Prostate gland (tissue), 2 donors: ENCODE results near the gene TEAD3. TPM values are rescaled to one million over a fixed set of nuclear protein-coding genes. Genes with fewer than 3 reads are reported as not detected.

Experiments used
- DNase-seq: peaks from one replicate; pipeline ENCODE4 v3.0.0-alpha.2; 2019; ENCODE audit warnings: low spot score
- H3K27ac ChIP-seq, 2 donors: fragments of 200-600 bp; sonication (generic); 2 replicates each; pipeline ENCODE4 v1.5.1; 2017 to 2019
- H3K27me3 ChIP-seq: fragments of 200-600 bp; sonication (generic); replicated peaks from 2 replicates; pipeline ENCODE4 v1.5.1; 2019; ENCODE audit not compliant: insufficient read depth
- H3K36me3 ChIP-seq, 2 donors: fragments of 200-600 bp; sonication (generic); 1 replicate in 1 of 2; 2 replicates in 1 of 2; pipeline versions ENCODE4 v1.5.1 to v1.8.1; 2017 to 2019
- H3K4me1 ChIP-seq: fragments of 200-600 bp; sonication (generic); replicated peaks from 2 replicates; pipeline ENCODE4 v1.5.1; 2019
- H3K4me3 ChIP-seq, 2 donors: fragments of 200-600 bp; sonication (generic); 2 replicates each; pipeline ENCODE4 v1.5.1; 2017 to 2019
- H3K9me3 ChIP-seq: fragments of 200-600 bp; sonication (generic); 2 replicates; pipeline ENCODE4 v1.5.1; 2017
- POLR2A ChIP-seq: fragments of 450-650 bp; IDR thresholded peaks from one replicate; pipeline ENCODE4 v1.6.1; 2016; ENCODE audit warnings: antibody characterized with exemption, mild to moderate bottlenecking
- POLR2AphosphoS5 ChIP-seq: sonication (generic); formaldehyde crosslinking; IDR thresholded peaks from one replicate; pipeline ENCODE4 v1.6.1; 2017; ENCODE audit warnings: antibody characterized with exemption
- WGBS: methylation state at CpG from one replicate; pipeline ENCODE4 v1.1.5; 2018; 5-methylcytosine and 5-hydroxymethylcytosine counted together
- intact Hi-C: fragments of 100-400 bp; cut with DNase I; formaldehyde crosslinking; loops from one replicate; pipeline ENCODE4 v1.14.2; 2022
- total RNA-seq, 2 donors: library from RNA; depleted of rRNA; stranded (reverse); fragments of >200 nt; gene quantifications; one replicate each; pipeline ENCODE4 v1.1.0, GENCODE V29; 2016
- TF ChIP-seq, protein P1 (sequence below), 4 experiments: fragments of 200-600 bp in 2 of 4; fragments of 450-650 bp in 2 of 4; sonication (generic) in 2 of 4; IDR thresholded peaks; 1 replicate in 3 of 4; 2 replicates in 1 of 4; pipeline ENCODE4 v1.5.1; 2016 to 2019; ENCODE audit warnings: antibody characterized with exemption in 4 of 4, mild to moderate bottlenecking in 2 of 4, moderate library complexity in 2 of 4

TEAD3 gene
- total RNA-seq = 10 to 100 TPM; 34.1 to 41.1 TPM

DNA sequence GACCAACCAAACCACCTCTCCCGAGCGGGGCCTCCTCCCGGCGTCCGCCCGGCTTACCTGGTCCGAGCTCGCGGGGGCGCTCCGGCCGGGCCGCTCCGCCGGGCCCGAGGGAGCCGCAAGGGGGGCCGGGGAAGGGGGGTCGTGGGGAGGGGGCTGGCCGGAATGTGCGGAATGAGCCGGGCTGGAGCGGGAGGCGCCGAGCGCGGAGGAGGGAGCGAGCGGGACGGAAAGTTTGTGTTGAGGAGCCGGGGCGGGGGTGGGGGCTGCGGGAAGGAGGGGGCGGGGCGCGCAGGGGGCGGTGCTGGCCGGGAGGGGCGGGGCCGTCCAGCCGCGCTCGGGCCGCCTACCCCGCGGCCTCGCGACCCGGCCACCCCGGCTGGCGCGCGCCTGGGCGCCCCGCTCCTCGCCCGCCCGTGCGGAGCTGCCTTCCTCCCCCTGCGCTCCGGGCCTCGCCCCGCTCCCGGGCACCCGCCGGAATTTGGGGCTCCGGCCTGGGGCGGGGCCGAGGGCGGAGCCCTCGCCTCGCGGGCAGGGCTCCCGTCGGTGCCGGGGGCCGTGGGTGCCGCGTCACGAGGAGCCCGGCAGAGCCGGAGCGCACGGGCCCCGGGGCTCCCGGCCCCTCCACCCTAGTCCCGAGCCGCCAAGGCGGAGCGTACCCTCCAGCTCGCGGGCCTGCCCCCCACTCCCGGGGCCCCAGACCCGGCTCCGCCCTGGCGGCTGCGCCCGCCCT lies at the start of gene TEAD3:
Gene TEAD3, minus strand, starts transcription at position 239 of the 730 bp plus-strand sequence.
- WGBS = under 1% methylated on average over 91 of the region's 98 CpGs
- TF ChIP-seq POLR2A = peak; percentile 76
- TF ChIP-seq POLR2AphosphoS5 = no peak
- TF ChIP-seq, protein P1, sequence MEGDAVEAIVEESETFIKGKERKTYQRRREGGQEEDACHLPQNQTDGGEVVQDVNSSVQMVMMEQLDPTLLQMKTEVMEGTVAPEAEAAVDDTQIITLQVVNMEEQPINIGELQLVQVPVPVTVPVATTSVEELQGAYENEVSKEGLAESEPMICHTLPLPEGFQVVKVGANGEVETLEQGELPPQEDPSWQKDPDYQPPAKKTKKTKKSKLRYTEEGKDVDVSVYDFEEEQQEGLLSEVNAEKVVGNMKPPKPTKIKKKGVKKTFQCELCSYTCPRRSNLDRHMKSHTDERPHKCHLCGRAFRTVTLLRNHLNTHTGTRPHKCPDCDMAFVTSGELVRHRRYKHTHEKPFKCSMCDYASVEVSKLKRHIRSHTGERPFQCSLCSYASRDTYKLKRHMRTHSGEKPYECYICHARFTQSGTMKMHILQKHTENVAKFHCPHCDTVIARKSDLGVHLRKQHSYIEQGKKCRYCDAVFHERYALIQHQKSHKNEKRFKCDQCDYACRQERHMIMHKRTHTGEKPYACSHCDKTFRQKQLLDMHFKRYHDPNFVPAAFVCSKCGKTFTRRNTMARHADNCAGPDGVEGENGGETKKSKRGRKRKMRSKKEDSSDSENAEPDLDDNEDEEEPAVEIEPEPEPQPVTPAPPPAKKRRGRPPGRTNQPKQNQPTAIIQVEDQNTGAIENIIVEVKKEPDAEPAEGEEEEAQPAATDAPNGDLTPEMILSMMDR (IDR thresholded peaks at IDR 0.05) = no peak
- intact Hi-C loops = loop anchor here (2.0 kb wide), 1 partner anchor 28 kb away; the partner anchor contains the start of gene RPL10A
- H3K4me3 ChIP-seq = peak within 1 kb of the TSS; percentile 89 to 97
- DNase-seq = peak; percentile 68
- peak within 1 kb of the TSS; percentile 95 to 98 for H3K27ac ChIP-seq
- H3K4me1 ChIP-seq = peaks cover 29% of the 10 kb centered on the region
- no peaks in the 10 kb centered on the region for H3K27me3 ChIP-seq
- H3K9me3 ChIP-seq = no peaks in the 10 kb centered on the region
- no peaks in the 10 kb centered on the region for H3K36me3 ChIP-seq

DNA sequence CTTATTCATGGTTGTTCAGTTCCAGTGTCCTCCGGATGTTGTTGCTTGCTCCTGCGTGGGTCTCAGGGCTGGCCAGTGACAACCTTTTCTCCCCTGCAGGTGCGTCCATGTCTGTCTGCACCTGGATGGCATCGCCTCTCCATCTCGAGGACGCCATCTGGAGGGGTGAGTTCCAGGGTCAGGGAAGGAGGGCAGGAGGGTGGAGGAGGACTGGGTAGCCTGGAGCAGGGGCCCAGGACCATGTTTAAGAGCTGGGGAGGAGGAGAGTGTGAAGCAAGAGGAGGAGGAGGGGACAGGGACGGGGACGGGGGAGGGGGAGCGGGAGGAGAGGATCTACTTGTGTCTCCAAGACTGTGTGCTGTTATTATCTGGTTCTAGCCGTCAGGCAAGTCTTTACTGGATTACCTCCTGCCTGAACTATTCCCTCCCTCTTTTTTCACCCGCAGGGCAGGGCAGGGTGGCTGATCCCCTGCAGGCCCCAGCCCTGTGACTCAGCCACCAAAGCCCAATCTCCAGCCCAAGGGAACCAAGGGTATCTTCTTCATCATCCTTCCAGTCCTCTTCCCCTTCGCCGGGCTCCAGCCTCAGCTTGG lies 48.0 kb upstream of the TEAD3 start:
- H3K27me3 ChIP-seq = no peaks in the 10 kb centered on the region
- H3K9me3 ChIP-seq = no peaks in the 10 kb centered on the region
- no peaks in the 10 kb centered on the region for H3K4me1 ChIP-seq
- DNase-seq = no peak
- intact Hi-C loops = no loop called here
- H3K4me3 ChIP-seq = no peak overlapping the region
- TF ChIP-seq, protein P1 (IDR thresholded peaks at IDR 0.05) = no peak
- no peak for TF ChIP-seq POLR2A
- no peak for TF ChIP-seq POLR2AphosphoS5
- H3K36me3 ChIP-seq = no peaks in the 10 kb centered on the region
- H3K27ac ChIP-seq = no peak overlapping the region
- WGBS = 49% methylated on average over 13 of the region's 13 CpGs

DNA sequence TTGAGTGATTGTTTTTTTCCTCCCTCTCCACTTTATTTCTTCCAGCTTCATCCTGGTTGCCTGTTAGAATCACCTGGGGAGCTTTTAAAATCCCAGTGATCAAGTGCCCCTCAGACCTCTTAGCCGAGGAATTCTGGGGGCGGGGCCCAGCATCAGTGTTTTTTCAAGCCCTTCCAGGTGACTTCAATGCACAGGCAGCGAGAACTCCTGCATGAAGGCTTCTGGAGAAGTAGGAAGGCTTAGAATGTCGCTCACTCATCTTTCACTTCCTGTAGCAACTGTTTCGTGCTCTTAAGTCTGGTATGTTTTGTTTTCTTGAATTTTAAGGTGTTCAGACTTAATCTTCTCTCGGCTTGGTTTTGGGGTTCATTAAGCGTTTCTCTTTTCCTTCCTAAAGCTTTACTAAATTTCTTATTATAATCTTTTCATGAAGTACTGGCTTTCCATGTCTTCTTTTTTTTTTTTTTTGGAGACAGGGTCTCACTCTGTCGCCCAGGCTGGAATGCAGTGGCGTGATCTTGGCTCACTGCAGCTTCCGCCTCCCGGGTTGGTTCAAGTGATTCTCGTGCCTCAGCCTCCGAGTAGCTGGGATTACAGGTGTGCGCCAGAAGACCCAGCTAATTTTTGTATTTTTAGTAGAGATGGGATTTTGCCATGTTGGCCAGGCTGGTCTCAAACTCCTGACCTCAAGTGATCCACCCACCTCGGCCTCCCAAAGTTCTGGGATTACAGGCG lies 46.7 kb upstream of the TEAD3 start:
- Histone ChIP-seq H3K4me3 (no peak overlapping the region), H3K4me1 (no peaks in the 10 kb centered on the region), H3K36me3 (no peaks in the 10 kb centered on the region), H3K27ac (no peak overlapping the region), H3K27me3 (no peaks in the 10 kb centered on the region), H3K9me3 (no peaks in the 10 kb centered on the region)
- no peak for TF ChIP-seq POLR2A
- TF ChIP-seq, protein P1 (IDR thresholded peaks at IDR 0.05) = no peak
- TF ChIP-seq POLR2AphosphoS5 = no peak
- intact Hi-C loops = no loop called here
- DNase-seq = no peak
- 89% methylated on average over 16 of the region's 16 CpGs for WGBS

DNA sequence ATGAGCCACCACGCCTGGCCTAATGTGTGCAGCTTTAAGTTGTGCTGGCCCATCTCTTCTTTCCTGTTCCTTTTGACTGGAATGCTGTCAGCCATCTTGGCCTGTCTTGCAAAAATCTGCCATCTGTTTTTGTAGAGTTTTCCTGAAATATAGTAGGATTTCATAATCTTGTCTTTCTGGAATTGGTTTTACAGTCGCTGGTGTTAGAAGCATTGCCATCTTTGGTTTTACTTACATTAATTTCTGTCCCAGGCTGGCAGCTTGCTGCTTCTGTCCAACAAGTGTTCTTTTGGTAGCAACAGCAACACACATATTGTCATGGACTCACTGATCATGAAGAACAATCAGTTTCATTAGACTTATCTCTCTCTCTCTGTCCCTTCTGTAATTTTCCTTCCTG lies 45.0 kb upstream of the TEAD3 start:
- Histone ChIP-seq H3K27ac (no peak overlapping the region), H3K9me3 (no peaks in the 10 kb centered on the region), H3K4me1 (no peaks in the 10 kb centered on the region), H3K27me3 (no peaks in the 10 kb centered on the region), H3K4me3 (no peak overlapping the region), H3K36me3 (no peaks in the 10 kb centered on the region)
- no peak for TF ChIP-seq POLR2A
- no peak for TF ChIP-seq POLR2AphosphoS5
- TF ChIP-seq, protein P1 (IDR thresholded peaks at IDR 0.05) = no peak
- DNase-seq = no peak
- WGBS = 74% methylated on average over 2 of the region's 2 CpGs
- intact Hi-C loops = no loop called here
